Astrocyte of the cerebellum (primary cell): ENCODE data around the gene SLC38A1.

Experiments
- DNase-seq: peaks from one replicate; pipeline ENCODE4 v3.0.0-alpha.2; 2011; ENCODE audit warnings: low read depth
- H3K4me3 ChIP-seq: 2 replicates; pipeline ENCODE4 v1.5.1; 2011; ENCODE audit warnings: mild to moderate bottlenecking, low read depth, low read length, moderate library complexity
- in situ Hi-C: cut with HindIII; loops from 2 replicates; pipeline ENCODE4 v1.10.0; 2017; ENCODE audit warnings: low sequenced_read_pairs
- TF ChIP-seq, protein P1 (sequence below): IDR thresholded peaks from 2 replicates; pipeline ENCODE4 v1.5.1; 2012; ENCODE audit warnings: low read length, low read depth, moderate library complexity, mild to moderate bottlenecking; ENCODE audit errors: missing control alignments

SLC38A1 gene

DNA sequence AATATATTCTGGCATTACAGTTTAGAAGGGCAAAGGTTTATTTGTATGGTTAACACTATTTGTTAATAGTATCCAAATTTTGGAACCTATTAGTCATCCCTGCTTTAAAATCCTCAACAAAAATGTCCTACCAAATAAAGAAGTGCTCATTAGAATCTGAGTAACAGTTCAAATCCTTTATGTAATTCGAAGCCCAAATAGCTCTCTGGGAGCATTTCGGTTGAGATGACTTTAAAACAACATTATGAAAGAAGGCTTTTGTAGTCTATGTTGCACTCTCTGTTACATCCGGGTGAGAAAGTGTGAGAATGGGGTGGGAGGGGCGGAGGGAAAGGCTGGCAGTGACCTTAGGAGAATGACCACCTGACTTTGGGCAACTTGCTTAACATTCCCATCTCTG is 59.7 kb downstream of the SLC38A1 start:
- in situ Hi-C loops = no loop called here
- no peak for DNase-seq

DNA sequence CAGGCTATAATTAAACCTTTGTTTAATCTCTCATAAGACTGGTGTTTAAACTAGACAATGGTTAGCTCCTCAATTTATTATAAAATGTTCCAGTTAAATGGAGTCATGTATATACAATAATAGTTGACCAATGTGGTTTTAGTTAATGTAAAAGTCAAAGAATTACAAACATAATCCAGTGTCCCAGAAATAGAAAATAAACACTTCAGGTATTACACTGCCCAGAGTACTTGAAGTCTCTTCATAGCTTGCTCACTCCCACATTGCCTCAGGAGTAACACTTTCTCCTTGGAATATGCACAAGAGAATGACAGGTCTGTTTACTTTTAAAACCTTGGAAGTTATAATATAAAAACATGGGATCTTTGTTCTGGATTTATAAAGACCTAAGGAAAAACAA is 60.5 kb downstream of the SLC38A1 start:
- H3K4me3 ChIP-seq = no peak overlapping the region
- in situ Hi-C loops = no loop called here
- no peak for DNase-seq
- TF ChIP-seq, protein P1, sequence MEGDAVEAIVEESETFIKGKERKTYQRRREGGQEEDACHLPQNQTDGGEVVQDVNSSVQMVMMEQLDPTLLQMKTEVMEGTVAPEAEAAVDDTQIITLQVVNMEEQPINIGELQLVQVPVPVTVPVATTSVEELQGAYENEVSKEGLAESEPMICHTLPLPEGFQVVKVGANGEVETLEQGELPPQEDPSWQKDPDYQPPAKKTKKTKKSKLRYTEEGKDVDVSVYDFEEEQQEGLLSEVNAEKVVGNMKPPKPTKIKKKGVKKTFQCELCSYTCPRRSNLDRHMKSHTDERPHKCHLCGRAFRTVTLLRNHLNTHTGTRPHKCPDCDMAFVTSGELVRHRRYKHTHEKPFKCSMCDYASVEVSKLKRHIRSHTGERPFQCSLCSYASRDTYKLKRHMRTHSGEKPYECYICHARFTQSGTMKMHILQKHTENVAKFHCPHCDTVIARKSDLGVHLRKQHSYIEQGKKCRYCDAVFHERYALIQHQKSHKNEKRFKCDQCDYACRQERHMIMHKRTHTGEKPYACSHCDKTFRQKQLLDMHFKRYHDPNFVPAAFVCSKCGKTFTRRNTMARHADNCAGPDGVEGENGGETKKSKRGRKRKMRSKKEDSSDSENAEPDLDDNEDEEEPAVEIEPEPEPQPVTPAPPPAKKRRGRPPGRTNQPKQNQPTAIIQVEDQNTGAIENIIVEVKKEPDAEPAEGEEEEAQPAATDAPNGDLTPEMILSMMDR = no peak

More for the DNA sequence above, 59.7 kb downstream of the SLC38A1 start:
- H3K4me3 ChIP-seq = no peak overlapping the region
- TF ChIP-seq, protein P1 = no peak

GRCh38 chr12:46207644-46208043 is 61.2 kb downstream of the SLC38A1 start:
- TF ChIP-seq, protein P1 = no peak
- in situ Hi-C loops = no loop called here
- H3K4me3 ChIP-seq = no peak overlapping the region
- no peak for DNase-seq

- in situ Hi-C loops = no loop called here
- H3K4me3 ChIP-seq = no peak overlapping the region
- no peak for DNase-seq
- TF ChIP-seq, protein P1 = no peak
These were observed 62.4 kb downstream of the SLC38A1 start for GRCh38 chr12:46206471-46206870.

DNA sequence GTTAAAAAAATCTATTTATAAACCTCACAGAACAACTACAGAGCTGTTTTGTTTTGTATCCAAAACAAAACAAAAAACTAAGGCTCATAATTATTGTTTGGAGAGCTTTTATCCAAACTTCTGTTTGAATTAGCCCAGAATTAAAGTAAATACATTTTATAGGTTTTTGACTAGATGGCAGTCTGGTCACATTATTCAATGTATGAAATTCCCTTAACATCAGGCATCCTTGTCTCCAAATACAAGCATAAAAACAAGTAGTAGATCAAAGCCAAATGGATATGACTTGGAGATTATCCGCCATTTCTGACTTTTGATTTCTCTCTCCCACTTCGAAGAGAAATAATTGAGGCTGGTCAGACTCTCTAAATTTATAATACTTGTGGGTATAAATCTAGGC is 63.5 kb downstream of the SLC38A1 start:
- no peak for DNase-seq
- no peak overlapping the region for H3K4me3 ChIP-seq
- in situ Hi-C loops = no loop called here
- TF ChIP-seq, protein P1 = no peak

- no peak overlapping the region for H3K4me3 ChIP-seq
- no peak for DNase-seq
- TF ChIP-seq, protein P1 = no peak
- in situ Hi-C loops = no loop called here
These were observed 67.5 kb downstream of the SLC38A1 start for GRCh38 chr12:46201284-46201789.

DNA sequence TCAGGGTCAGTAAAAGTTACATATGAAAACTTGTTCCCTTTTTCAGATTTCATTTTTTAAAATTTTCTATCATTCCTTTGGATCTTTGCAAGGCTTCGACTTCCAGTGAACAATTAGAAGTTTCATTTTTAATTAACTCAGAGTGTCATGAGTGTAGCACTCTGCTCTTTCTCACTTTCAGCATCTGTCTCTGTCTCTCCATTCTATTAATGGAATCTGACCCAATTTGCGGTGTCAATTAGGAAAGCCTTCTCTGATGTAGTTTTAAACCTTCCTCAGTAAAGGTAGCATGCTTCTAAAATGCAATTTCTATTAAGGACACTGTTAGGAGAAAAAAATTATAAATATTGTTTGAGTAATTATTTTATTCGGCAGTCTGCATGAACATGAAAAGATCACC is 68.3 kb downstream of the SLC38A1 start:
- TF ChIP-seq, protein P1 = no peak
- in situ Hi-C loops = no loop called here
- H3K4me3 ChIP-seq = no peak overlapping the region
- DNase-seq = no peak
